Dendritic cell treated with granulocyte-macrophage colony-stimulating factor and Interleukin-4, amounts not matched to agents 40 ng/mL and 50 ng/mL, for 4 days (primary cell): ENCODE data around the gene ALMS1.
"Not testable (repeated sequence)": the region's sequence is repeated elsewhere in the genome, so short reads cannot be mapped to it uniquely, and the experiment has no call there.

Experiments
- H3K27ac Mint-ChIP-seq: one replicate; pipeline ENCODE4 v1.8.0; 2022; ENCODE audit warnings: mild to moderate bottlenecking, mixed read lengths
- H3K27me3 Mint-ChIP-seq: one replicate; pipeline ENCODE4 v1.8.0; 2022; ENCODE audit warnings: mild to moderate bottlenecking, mixed read lengths
- H3K36me3 Mint-ChIP-seq: one replicate; pipeline ENCODE4 v1.8.0; 2022; ENCODE audit warnings: low read depth, mixed read lengths
- H3K4me1 Mint-ChIP-seq: one replicate; pipeline ENCODE4 v1.8.0; 2022; ENCODE audit warnings: low read depth, mixed read lengths
- H3K4me3 Mint-ChIP-seq: one replicate; pipeline ENCODE4 v1.8.0; 2022; ENCODE audit warnings: mild to moderate bottlenecking, moderate library complexity, mixed read lengths
- H3K9me3 Mint-ChIP-seq: one replicate; pipeline ENCODE4 v1.8.0; 2022; ENCODE audit warnings: mixed read lengths
- intact Hi-C: fragments of 100-400 bp; cut with micrococcal nuclease; formaldehyde crosslinking; loops from one replicate; pipeline ENCODE4 v1.15.0; 2022

ALMS1 gene

GRCh38 chr2:73385504-73386341, at the start of gene ALMS1:
Gene ALMS1, plus strand, starts transcription at chr2:73385836. Its CDS starts 33 bp downstream, at chr2:73385869.
- H3K4me1 Mint-ChIP-seq, result peaks cover 32% of the 10 kb centered on the region
- peak within 1 kb of the TSS; percentile 94 for H3K27ac Mint-ChIP-seq
- peaks cover 19% of the 10 kb centered on the region for H3K27me3 Mint-ChIP-seq
- H3K4me3 Mint-ChIP-seq, result peak within 1 kb of the TSS; percentile 92
- H3K9me3 Mint-ChIP-seq, result no peaks in the 10 kb centered on the region
- intact Hi-C loops, result loop anchor here (5.0 kb wide), 3 partner anchors 93 to 313 kb away; partner anchors contain the start of genes CCT7, EGR4, PRADC1 and SFXN5
- peaks cover 13% of the 10 kb centered on the region for H3K36me3 Mint-ChIP-seq

- Mint-ChIP-seq H3K4me1 (no peaks in the 10 kb centered on the region), H3K27me3 (peaks cover 2% of the 10 kb centered on the region), H3K36me3 (no peaks in the 10 kb centered on the region), H3K9me3 (peaks cover 13% of the 10 kb centered on the region), H3K27ac (no peak overlapping the region), H3K4me3 (no peak overlapping the region)
- intact Hi-C loops, result no loop called here
These were observed 47.8 kb upstream of the ALMS1 start for GRCh38 chr2:73337828-73338227.

GRCh38 chr2:73339201-73339600, 46.4 kb upstream of the ALMS1 start:
- no peak overlapping the region for H3K27ac Mint-ChIP-seq
- peaks cover 2% of the 10 kb centered on the region for H3K27me3 Mint-ChIP-seq
- H3K4me3 Mint-ChIP-seq, result no peak overlapping the region
- peaks cover 9% of the 10 kb centered on the region for H3K9me3 Mint-ChIP-seq
- H3K36me3 Mint-ChIP-seq, result no peaks in the 10 kb centered on the region
- no peaks in the 10 kb centered on the region for H3K4me1 Mint-ChIP-seq
- intact Hi-C loops, result no loop called here

- no peaks in the 10 kb centered on the region for H3K9me3 Mint-ChIP-seq
- intact Hi-C loops, result no loop called here
- H3K4me1 Mint-ChIP-seq, result no peaks in the 10 kb centered on the region
- H3K36me3 Mint-ChIP-seq, result no peaks in the 10 kb centered on the region
- no peak overlapping the region for H3K27ac Mint-ChIP-seq
- no peak overlapping the region for H3K4me3 Mint-ChIP-seq
- H3K27me3 Mint-ChIP-seq, result peaks cover 3% of the 10 kb centered on the region
These were observed 44.6 kb upstream of the ALMS1 start for GRCh38 chr2:73341039-73341438.

- intact Hi-C loops, result no loop called here
- Mint-ChIP-seq H3K27me3 (peaks cover 13% of the 10 kb centered on the region), H3K4me1 (no peaks in the 10 kb centered on the region), H3K36me3 (no peaks in the 10 kb centered on the region), H3K4me3 (no peak overlapping the region), H3K9me3 (no peaks in the 10 kb centered on the region), H3K27ac (no peak overlapping the region)
These were observed 41.6 kb upstream of the ALMS1 start for GRCh38 chr2:73343992-73344391.

GRCh38 chr2:73344747-73345146, 40.9 kb upstream of the ALMS1 start:
- peaks cover 13% of the 10 kb centered on the region for H3K27me3 Mint-ChIP-seq
- intact Hi-C loops, H3K4me3 Mint-ChIP-seq, H3K4me1 Mint-ChIP-seq, H3K27ac Mint-ChIP-seq, H3K9me3 Mint-ChIP-seq, H3K36me3 Mint-ChIP-seq: not testable (repeated sequence)

- H3K27ac Mint-ChIP-seq, result no peak overlapping the region
- H3K27me3 Mint-ChIP-seq, result peaks cover 16% of the 10 kb centered on the region
- no peak overlapping the region for H3K4me3 Mint-ChIP-seq
- no peaks in the 10 kb centered on the region for H3K9me3 Mint-ChIP-seq
- H3K4me1 Mint-ChIP-seq, result no peaks in the 10 kb centered on the region
- intact Hi-C loops, result no loop called here
- H3K36me3 Mint-ChIP-seq, result no peaks in the 10 kb centered on the region
These were observed 35.5 kb upstream of the ALMS1 start for GRCh38 chr2:73350035-73350691.

GRCh38 chr2:73356097-73356496, 29.5 kb upstream of the ALMS1 start:
- H3K27me3 Mint-ChIP-seq, result peaks cover 7% of the 10 kb centered on the region
- no peaks in the 10 kb centered on the region for H3K4me1 Mint-ChIP-seq
- H3K27ac Mint-ChIP-seq, result no peak overlapping the region
- intact Hi-C loops, result no loop called here
- H3K4me3 Mint-ChIP-seq, result no peak overlapping the region
- H3K9me3 Mint-ChIP-seq, result no peaks in the 10 kb centered on the region
- H3K36me3 Mint-ChIP-seq, result no peaks in the 10 kb centered on the region

- intact Hi-C loops, result no loop called here
- no peak overlapping the region for H3K27ac Mint-ChIP-seq
- H3K4me3 Mint-ChIP-seq, result no peak overlapping the region
- peaks cover 12% of the 10 kb centered on the region for H3K27me3 Mint-ChIP-seq
- no peaks in the 10 kb centered on the region for H3K4me1 Mint-ChIP-seq
- no peaks in the 10 kb centered on the region for H3K9me3 Mint-ChIP-seq
- H3K36me3 Mint-ChIP-seq, result no peaks in the 10 kb centered on the region
These were observed 25.5 kb upstream of the ALMS1 start for GRCh38 chr2:73359915-73360697.

- no peak overlapping the region for H3K27ac Mint-ChIP-seq
- H3K27me3 Mint-ChIP-seq, result peaks cover 9% of the 10 kb centered on the region
- intact Hi-C loops, result loop anchor here (5.0 kb wide), 1 partner anchor 41 kb away; no protein-coding TSS in a partner anchor
- H3K4me3 Mint-ChIP-seq, result no peak overlapping the region
- no peaks in the 10 kb centered on the region for H3K9me3 Mint-ChIP-seq
- no peaks in the 10 kb centered on the region for H3K36me3 Mint-ChIP-seq
- H3K4me1 Mint-ChIP-seq, result no peaks in the 10 kb centered on the region
These were observed 19.6 kb upstream of the ALMS1 start for GRCh38 chr2:73366060-73366459.

- peaks cover 11% of the 10 kb centered on the region for H3K27me3 Mint-ChIP-seq
- no peak overlapping the region for H3K4me3 Mint-ChIP-seq
- H3K4me1 Mint-ChIP-seq, result no peaks in the 10 kb centered on the region
- no peaks in the 10 kb centered on the region for H3K36me3 Mint-ChIP-seq
- H3K9me3 Mint-ChIP-seq, result no peaks in the 10 kb centered on the region
- intact Hi-C loops, result loop anchor here (5.0 kb wide), 1 partner anchor 39 kb away; no protein-coding TSS in a partner anchor
- no peak overlapping the region for H3K27ac Mint-ChIP-seq
These were observed 16.9 kb upstream of the ALMS1 start for GRCh38 chr2:73368781-73369180.

GRCh38 chr2:73370348-73370747, 15.3 kb upstream of the ALMS1 start:
- Mint-ChIP-seq H3K27me3 (peaks cover 17% of the 10 kb centered on the region), H3K9me3 (no peaks in the 10 kb centered on the region), H3K4me3 (no peak overlapping the region), H3K4me1 (no peaks in the 10 kb centered on the region), H3K36me3 (no peaks in the 10 kb centered on the region), H3K27ac (no peak overlapping the region)
- intact Hi-C loops, result no loop called here

GRCh38 chr2:73373344-73373743, 12.3 kb upstream of the ALMS1 start:
- Mint-ChIP-seq H3K4me1 (no peaks in the 10 kb centered on the region), H3K9me3 (peaks cover 10% of the 10 kb centered on the region), H3K36me3 (no peaks in the 10 kb centered on the region), H3K4me3 (no peak overlapping the region), H3K27ac (no peak overlapping the region), H3K27me3 (peaks cover 30% of the 10 kb centered on the region)
- intact Hi-C loops, result no loop called here

- Mint-ChIP-seq H3K4me3 (no peak overlapping the region), H3K27me3 (peaks cover 31% of the 10 kb centered on the region), H3K4me1 (no peaks in the 10 kb centered on the region), H3K9me3 (peaks cover 10% of the 10 kb centered on the region), H3K36me3 (no peaks in the 10 kb centered on the region), H3K27ac (no peak overlapping the region)
- intact Hi-C loops, result no loop called here
These were observed 11.4 kb upstream of the ALMS1 start for GRCh38 chr2:73374269-73374668.
